Activated CD8-positive, alpha-beta memory T cell treated with anti-CD3 and anti-CD28 coated beads for 48 hours (primary cell): ENCODE measurements around the gene RTKN2.
"Not testable (repeated sequence)": the region's sequence is repeated elsewhere in the genome, so short reads cannot be mapped to it uniquely, and the experiment has no call there.

ENCODE experiments used
- DNase-seq, 3 experiments: peaks; one replicate each; pipeline ENCODE4 v3.0.0-alpha.2; 2020; ENCODE audit warnings: low read depth in 2 of 3, low spot score in 2 of 3

Gene RTKN2, protein sequence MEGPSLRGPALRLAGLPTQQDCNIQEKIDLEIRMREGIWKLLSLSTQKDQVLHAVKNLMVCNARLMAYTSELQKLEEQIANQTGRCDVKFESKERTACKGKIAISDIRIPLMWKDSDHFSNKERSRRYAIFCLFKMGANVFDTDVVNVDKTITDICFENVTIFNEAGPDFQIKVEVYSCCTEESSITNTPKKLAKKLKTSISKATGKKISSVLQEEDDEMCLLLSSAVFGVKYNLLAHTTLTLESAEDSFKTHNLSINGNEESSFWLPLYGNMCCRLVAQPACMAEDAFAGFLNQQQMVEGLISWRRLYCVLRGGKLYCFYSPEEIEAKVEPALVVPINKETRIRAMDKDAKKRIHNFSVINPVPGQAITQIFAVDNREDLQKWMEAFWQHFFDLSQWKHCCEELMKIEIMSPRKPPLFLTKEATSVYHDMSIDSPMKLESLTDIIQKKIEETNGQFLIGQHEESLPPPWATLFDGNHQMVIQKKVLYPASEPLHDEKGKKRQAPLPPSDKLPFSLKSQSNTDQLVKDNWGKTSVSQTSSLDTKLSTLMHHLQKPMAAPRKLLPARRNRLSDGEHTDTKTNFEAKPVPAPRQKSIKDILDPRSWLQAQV

GRCh38 chr10:62268399-62269114 lies at the start of gene RTKN2:
RTKN2 (minus strand) TSS chr10:62268844; CDS start chr10:62268610, 234 bp downstream.
- DNase-seq = peak in 2 of 3 experiments; percentile 14 to 42

GRCh38 chr10:62317257-62317656 lies 48.6 kb upstream of the RTKN2 start:
- no peak for DNase-seq

GRCh38 chr10:62309254-62309653 lies 40.6 kb upstream of the RTKN2 start:
- no peak for DNase-seq

DNA sequence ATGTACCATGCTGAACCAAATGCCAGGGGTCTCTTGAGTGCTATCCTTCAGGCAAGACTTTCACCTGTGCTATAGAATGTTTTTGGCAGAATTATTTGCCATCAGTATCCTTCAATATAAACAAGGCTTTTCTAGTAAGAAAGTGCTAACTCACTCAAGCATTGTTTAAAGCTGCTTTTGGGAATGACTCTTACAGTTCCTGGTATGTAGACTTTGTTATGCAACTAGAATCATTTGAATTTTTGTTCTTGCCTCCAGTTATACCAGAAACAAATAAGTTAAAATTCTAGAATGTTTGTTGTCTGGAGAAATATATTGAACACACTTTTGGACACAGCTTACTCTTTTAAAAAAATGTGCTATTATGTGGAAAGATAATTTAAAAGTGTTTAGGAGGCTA lies 39.5 kb upstream of the RTKN2 start:
- DNase-seq = no peak

- no peak for DNase-seq
Measured at GRCh38 chr10:62307635-62308034, 39.0 kb upstream of the RTKN2 start.

GRCh38 chr10:62306663-62307062 lies 38.0 kb upstream of the RTKN2 start:
- no peak for DNase-seq

DNA sequence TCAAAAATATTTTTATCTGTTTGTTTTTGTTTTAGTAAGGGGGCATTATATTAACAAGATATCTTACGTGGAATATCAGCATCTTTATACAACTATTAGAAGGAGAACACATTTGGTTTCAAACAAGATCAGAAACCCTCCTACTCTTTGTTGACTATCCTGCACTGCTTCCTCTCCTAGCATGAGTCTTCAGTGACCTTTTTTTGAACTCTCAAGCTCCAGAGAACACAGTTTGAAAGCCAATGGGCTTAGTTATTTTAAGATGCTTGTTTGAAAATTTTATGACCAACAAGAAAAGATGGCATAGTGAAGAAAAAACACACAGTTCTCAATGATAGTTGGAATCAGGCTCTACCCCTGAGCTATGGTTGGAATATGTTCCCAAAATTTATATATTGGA lies 37.2 kb upstream of the RTKN2 start:
- DNase-seq = no peak

DNA sequence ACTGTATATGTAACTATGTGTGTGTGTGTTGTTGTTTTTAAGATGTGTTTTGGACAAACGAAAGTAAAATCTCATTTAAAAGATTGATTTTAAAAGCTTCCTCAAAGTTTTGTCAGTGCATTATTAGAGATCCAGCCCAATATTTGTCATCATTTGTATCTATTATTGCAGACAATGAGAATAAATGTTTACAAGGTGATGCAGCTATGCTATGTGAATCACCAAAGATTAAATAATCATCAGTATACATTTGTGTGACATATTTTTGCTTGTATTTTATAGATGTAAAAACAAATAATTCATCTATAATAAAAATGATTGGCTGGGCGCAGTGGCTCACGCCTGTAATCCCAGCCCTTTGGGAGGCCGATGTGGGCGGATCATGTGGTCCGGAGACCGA lies 35.3 kb upstream of the RTKN2 start:
- DNase-seq = no peak

- no peak for DNase-seq
Measured at GRCh38 chr10:62302760-62303159, 34.1 kb upstream of the RTKN2 start.

GRCh38 chr10:62297857-62298256 lies 29.2 kb upstream of the RTKN2 start:
- no peak for DNase-seq

- DNase-seq = no peak
Measured at GRCh38 chr10:62284221-62284620, 15.6 kb upstream of the RTKN2 start.

DNA sequence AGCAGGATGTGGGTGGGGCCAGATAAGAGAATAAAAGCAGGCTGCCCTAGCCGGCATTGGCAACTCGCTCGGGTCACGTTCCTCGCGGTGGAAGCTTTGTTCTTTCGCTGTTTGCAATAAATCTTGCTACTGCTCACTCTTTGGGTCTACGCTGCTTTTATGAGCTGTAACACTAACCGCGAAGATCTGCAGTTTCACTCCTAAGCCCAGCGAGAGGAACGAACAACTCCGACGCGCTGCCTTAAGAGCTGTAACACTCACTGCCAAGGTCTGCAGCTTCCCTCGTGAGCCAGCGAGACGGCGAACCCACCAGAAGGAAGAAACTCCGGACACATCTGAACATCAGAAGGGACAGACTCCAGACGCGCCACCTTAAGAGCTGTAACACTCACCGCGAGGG lies 12.7 kb upstream of the RTKN2 start:
- DNase-seq = not testable (repeated sequence)

GRCh38 chr10:62280392-62280791 lies 11.7 kb upstream of the RTKN2 start:
- DNase-seq = not testable (repeated sequence)

GRCh38 chr10:62278441-62278910 lies 9.8 kb upstream of the RTKN2 start:
- no peak for DNase-seq

- no peak for DNase-seq
Measured at GRCh38 chr10:62277971-62278370, 9.3 kb upstream of the RTKN2 start.

- no peak for DNase-seq
Measured at GRCh38 chr10:62270020-62270419, 1.4 kb upstream of the RTKN2 start.

DNA sequence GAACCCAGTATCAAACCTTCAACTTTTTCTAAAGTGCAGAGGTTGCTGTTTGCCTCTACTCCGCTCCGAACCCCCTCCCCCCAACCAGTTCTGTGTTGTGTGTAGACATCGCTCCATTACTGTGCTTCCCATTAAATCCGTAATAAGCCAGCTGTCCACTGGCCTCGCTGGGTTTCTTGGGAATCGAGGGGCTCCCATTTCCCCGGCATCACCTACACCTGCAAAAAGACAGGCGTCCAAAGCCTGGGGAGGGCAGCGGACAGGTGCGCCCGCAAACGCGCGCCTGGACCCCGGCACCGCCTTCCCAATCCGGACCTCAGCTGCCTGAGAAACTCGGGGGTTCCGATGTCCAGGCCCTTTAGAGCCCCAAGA lies 631 bp downstream of the RTKN2 start:
- no peak for DNase-seq

GRCh38 chr10:62266611-62267010 lies 2.0 kb downstream of the RTKN2 start:
- DNase-seq = no peak

DNA sequence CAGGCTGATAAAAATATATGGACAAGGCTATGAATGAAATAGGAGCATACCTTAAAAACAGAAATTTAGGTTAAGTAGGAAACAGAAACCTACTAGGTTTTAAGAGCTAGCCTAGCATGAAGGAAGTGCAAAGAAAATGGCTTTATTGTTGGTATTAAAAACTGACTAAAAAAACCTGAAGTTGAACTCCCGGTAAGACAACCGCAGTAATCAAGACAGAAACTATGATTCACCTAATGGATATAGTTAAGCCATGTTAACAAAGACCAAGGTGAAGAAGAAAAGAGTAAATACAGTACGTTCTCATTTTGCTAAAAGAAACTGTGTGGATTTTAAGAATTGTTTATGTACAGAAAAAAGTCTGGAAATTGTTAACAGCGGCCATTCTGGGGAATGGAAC lies 2.5 kb downstream of the RTKN2 start:
- no peak for DNase-seq

DNA sequence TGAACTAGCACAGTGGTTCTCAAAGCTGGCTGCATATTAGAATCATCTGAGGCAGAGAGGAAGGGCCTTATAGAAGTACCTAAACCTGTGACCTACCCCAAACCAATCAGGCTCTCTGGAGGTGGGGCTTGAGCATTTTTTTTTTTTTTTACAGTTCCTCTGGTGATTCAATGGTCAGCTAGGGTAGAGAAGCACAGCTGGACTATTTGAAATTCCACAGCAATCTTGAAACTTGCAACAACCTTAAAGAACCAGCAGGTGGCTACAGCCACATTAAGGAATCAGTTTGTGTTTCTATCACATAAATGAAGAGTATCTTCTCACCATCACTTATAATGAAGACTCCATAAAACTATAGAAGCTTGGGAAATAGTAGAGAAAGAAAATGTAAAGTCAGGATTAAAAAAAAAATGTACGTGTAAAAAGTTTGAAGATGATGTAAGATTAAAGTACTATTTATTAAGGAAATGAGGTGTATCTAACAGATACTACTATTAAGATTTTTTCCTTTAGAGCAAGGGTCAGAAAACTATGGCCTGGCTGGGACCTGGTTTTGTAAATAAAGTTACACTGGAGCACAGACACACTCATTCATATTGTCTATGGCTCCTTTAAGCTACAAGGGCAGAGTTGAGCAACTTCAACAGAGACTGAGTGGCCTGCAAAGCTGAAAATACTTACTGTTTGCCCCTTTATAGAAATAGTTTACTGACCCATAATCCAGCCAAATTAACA lies 3.8 kb downstream of the RTKN2 start:
- no peak for DNase-seq

GRCh38 chr10:62264126-62264525 lies 4.5 kb downstream of the RTKN2 start:
- no peak for DNase-seq
